ENCODE measurements around the gene GPR107.

GPR107 gene

DNA sequence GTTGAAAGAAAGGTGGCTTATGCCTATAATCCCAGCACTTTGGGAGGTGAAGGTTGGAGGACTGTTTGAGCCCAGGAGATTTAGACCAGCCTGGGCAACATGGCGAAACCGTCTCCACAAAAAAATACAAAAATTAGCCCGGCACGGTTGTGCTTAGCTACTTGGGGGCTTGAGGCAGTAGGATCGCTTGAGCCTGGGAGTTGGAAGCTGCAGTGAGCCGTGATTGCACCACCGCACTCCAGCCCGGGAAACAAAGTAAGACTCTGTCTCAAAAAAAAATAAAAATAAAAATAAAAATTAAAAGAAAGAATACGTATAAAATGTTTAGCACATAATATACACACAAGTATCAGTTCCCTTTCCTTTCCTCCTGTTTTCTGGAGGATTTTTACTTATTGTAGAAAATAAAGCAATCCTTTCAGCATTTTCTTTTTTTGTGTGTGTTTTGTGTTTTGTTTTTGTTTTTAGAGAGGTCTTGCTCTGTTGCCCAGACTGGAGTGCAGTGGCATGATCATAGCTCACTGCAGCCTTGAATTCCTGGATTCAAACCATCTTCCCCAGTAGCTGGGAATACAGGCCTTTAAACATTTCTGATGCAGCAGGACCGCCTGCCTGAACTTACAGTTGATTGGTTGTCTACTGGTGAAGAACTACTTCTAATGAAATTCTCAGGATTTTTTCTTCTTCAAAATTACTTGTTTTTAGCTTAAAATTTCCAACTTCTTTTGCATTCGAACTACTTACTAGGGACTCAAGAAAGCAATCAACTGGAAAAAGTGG is 4.1 kb upstream of the GPR107 start:
- no peak for DNase-seq (ENCODE audit: low read depth)
- no peak overlapping the region for H3K4me3 ChIP-seq (ENCODE audit: low read depth, low read length)

DNA sequence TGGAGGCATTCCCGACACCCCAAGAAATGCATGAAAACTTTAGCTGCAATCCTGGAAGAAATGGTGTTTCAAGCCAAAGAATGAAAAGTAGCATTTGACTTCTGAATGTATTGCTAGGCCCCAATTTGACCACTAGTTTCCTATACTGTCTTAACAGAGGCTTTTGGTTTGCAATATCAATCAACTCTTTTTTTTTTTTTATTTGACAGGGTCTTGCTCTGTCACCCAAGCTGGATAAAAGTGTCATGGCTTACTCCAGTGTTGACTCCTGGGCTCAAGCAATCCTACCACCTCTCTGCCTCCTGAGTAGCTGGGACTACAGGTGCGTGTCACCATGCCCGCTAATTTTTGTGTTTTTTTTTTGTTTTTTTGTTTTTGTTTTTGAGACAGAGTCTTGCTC is 3.2 kb upstream of the GPR107 start:
- DNase-seq (ENCODE audit: low read depth), result no peak
- H3K4me3 ChIP-seq (ENCODE audit: low read depth, low read length), result no peak overlapping the region

DNA sequence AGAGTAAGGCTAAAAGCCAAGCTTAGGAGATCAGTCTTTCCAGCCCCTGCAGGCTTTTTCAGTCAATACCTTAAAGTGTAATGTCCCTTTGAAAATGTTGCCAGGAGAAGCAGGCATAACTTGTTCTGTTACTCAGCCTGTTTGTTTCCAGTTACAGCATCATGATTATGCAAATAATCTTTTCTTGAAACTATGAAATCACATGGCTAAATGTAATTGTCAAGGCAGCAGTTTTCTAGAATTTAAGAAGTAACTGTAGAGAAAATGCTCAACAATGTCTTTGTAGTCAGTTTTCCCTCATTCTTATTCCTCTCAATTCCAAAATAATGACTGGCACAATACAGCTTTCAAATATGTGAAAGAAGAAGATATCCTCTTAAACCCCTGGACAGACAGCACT is 1.9 kb upstream of the GPR107 start:
- H3K4me3 ChIP-seq (ENCODE audit: low read depth, low read length), result no peak overlapping the region
- no peak for DNase-seq (ENCODE audit: low read depth)

DNA sequence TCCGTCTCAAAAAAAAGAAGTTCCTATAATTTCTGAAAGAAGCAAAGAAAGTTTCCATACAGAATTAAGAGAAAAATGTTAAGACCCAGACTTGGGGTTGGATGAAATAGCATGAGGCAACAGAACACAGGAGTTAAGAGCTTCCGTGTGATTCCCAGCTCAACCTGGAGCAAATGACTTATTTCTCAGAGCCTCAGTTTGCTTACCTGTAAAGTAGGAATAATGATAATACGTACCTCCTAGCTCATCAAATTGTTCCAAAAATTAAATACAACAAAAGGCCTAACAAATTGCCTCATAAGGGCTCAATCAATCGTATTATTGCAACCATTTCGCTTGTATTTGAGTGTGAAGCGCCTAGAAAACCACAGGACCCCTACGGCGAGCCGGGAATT is 600 bp upstream of the GPR107 start:
- DNase-seq (ENCODE audit: low read depth), result no peak
- peak overlapping the region; percentile 95 for H3K4me3 ChIP-seq (ENCODE audit: low read depth, low read length)

DNA sequence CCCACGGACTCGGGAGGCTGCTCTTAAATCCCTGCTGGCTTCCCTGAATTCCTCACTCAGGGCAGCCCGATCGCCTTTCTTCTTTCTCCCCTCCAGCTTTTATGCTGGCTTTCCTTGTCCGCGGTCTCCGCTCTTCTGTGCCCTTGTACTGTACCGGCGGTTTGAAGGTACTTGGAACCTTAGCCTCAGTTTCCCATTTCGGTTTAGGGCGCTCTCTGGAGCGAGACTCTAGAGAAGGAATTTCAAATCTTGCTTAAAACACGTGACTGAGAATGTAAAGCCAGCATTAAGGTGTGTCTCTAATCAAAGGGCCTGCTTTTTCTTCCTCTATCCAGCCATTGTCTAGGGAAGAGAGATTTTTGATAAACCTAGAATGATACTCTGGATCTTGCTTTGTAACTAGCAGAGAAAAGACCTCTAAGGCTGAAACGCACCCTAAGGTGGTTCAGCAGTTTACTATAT is 650 bp downstream of the GPR107 start:
- peak overlapping the region; percentile 95 for H3K4me3 ChIP-seq (ENCODE audit: low read depth, low read length)

GRCh38 chr9:130054820-130055219 is 1.1 kb downstream of the GPR107 start:
- DNase-seq (ENCODE audit: low read depth), result no peak

More for the DNA sequence above, 650 bp downstream of the GPR107 start:
- no peak for DNase-seq (ENCODE audit: low read depth)

GRCh38 chr9:130058154-130058553 is 4.4 kb downstream of the GPR107 start:
- no peak for DNase-seq (ENCODE audit: low read depth)
- no peak overlapping the region for H3K4me3 ChIP-seq (ENCODE audit: low read depth, low read length)

More at GRCh38 chr9:130054820-130055219, 1.1 kb downstream of the GPR107 start:
- peak overlapping the region; percentile 95 for H3K4me3 ChIP-seq (ENCODE audit: low read depth, low read length)

- DNase-seq (ENCODE audit: low read depth), result no peak
- no peak overlapping the region for H3K4me3 ChIP-seq (ENCODE audit: low read depth, low read length)
Observed at GRCh38 chr9:130058887-130059286, 5.2 kb downstream of the GPR107 start.

DNA sequence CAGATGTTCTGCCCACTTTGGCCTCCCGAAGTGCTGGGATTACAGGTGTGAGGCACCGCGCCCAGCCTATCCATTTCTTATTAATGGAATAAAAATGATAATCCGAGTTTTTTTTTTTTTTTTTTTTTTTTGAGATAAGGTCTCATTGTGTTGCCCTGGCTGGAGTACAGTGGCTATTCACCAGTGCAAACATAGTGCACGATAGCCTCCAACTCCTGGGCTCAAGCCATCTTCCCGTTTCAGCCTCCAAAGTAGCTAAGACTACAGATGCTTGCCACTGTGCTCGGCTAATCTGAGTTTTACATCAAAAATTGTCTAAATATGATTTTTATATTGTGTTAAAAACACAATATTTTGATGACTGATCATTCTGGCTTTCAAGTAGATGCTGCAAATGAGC is 6.6 kb downstream of the GPR107 start:
- H3K4me3 ChIP-seq (ENCODE audit: low read depth, low read length), result no peak overlapping the region
- no peak for DNase-seq (ENCODE audit: low read depth)

DNA sequence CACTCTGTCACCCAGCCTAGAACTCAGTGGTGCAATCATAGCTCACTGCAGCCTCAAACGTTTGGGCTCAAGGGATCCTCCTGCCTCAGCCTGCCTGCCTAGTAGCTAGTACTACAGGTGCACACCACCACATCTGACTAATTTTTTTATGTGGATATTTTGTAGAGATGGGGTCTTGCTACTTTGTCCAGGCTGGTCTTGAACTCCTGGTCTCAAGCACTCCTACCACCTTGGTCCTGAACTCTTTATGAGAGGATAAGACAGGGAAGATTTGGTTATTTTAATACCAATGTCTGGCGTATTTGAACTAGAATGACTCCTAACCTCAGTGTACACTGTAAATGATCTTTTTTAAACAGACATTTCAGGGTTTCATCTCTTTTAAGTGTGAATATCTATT is 9.0 kb downstream of the GPR107 start:
- H3K4me3 ChIP-seq (ENCODE audit: low read depth, low read length), result no peak overlapping the region
- DNase-seq (ENCODE audit: low read depth), result no peak

GRCh38 chr9:130064621-130065020 is 10.9 kb downstream of the GPR107 start:
- DNase-seq (ENCODE audit: low read depth), result no peak
- H3K4me3 ChIP-seq (ENCODE audit: low read depth, low read length), result no peak overlapping the region

DNA sequence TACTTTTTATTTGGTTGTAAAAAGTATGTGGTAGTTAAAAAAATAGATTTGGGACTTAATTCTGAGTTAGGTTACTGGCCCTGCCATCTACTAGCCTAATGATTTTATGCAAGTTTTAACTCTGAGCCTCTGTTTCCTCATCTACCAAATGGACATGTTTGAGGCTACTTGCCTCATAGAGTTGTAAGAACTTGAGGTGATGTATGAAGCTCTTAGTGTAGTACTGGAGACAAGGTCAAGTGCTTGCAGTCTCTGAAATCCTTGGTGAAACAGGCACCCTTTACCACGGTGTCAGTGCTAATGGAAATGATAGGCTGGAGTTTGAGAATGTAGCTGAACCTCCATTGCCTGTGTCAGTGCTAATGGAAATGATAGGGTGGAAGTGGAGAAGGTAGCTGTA is 15.3 kb downstream of the GPR107 start:
- no peak for DNase-seq (ENCODE audit: low read depth)
- H3K4me3 ChIP-seq (ENCODE audit: low read depth, low read length), result no peak overlapping the region

DNA sequence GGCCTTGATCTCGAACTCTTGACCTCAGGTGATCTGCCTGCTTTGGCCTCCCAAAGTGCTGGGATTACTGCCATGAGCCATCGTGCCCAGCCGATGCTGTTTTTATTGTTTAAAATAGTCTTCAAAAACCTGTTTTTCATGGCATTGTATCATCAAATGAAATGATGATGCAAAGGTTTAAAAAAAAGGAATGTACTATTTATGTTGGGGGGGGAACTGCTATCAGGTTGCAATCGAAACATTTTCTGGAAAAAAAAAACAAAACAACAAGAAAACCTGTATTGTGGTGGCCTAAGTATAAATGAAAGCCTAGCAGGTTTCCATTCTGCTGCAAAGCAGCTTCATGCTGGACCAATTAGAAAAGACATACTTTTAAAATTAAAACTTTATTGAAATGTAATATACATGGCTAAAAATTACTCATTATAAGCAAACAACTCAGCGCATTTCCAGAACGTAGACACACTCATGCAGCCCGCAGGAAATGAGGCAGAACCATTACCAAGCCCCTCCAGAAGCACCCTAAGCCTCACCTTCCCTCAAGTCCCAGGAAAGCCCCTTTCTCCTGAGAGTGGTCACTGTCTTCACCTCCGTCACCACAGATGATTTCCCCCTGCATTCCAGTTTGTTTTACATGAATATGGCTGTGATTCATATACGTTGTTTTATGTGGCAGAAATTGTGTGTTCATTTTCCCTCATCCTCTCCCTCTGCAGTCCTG is 19.0 kb downstream of the GPR107 start:
- no peak for DNase-seq (ENCODE audit: low read depth)
- no peak overlapping the region for H3K4me3 ChIP-seq (ENCODE audit: low read depth, low read length)

- no peak overlapping the region for H3K4me3 ChIP-seq (ENCODE audit: low read depth, low read length)
- no peak for DNase-seq (ENCODE audit: low read depth)
Observed at GRCh38 chr9:130073373-130073772, 19.7 kb downstream of the GPR107 start.

- no peak for DNase-seq (ENCODE audit: low read depth)
- no peak overlapping the region for H3K4me3 ChIP-seq (ENCODE audit: low read depth, low read length)
Observed at GRCh38 chr9:130078547-130078946, 24.8 kb downstream of the GPR107 start.

DNA sequence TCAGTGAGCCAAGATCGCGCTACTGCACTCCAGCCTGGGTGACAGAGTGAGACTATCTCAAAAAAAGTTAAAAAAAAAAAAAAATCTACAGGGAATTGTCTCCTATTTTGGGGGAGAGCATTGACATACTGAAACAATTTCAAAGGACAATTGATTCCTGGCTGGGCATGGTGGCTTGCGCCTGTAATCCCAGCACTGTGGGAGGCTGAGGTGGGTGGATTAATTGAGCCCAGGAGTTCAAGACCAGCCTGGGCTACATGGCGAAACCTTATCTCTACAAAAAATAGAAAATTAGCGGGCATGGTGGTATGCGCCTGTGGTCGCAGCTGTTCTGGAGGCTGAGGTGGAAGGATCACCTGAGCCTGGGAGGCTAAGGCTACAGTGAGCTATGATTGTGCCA is 30.6 kb downstream of the GPR107 start:
- no peak overlapping the region for H3K4me3 ChIP-seq (ENCODE audit: low read depth, low read length)
- DNase-seq (ENCODE audit: low read depth), result no peak

DNA sequence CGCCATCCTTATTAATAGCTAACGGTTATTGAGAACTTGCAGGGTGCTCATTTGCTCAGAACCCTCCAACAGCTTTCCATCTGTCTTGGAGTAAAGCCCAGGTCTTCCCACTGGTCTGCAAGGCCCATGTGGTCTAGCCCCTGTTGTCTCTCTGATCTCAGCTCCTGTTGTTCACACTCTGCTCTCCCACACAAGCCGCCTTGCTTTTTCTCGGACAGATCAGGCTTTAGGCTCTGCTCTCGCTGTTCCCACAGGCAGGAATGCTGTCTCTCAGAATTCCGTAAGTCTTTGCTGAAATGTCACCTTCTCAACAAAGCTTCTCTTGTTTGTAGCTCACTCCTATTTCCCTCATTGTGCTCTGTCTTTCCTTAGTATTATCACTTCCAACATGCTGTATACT is 34.3 kb downstream of the GPR107 start:
- H3K4me3 ChIP-seq (ENCODE audit: low read depth, low read length), result no peak overlapping the region
- no peak for DNase-seq (ENCODE audit: low read depth)

DNA sequence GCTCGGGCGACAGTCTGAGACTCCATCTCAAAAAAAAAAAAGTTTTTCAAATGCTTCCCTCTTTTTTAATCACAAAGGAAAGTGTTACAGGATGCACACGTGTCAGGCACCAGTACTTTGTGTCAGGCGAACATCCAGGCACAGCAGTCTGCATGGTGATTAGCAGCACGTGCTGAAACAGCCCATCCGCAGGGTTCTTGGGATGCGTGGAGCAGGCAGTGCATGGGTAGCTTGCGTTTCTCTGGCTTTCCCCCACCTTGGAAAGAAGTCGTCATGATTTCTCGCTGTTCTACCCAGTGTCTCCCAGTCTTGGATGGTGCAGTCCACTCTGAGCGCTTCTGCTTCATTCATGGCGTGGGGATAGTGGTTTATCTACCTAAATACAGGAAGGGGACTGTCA is 35.4 kb downstream of the GPR107 start:
- DNase-seq (ENCODE audit: low read depth), result no peak
- H3K4me3 ChIP-seq (ENCODE audit: low read depth, low read length), result no peak overlapping the region

DNA sequence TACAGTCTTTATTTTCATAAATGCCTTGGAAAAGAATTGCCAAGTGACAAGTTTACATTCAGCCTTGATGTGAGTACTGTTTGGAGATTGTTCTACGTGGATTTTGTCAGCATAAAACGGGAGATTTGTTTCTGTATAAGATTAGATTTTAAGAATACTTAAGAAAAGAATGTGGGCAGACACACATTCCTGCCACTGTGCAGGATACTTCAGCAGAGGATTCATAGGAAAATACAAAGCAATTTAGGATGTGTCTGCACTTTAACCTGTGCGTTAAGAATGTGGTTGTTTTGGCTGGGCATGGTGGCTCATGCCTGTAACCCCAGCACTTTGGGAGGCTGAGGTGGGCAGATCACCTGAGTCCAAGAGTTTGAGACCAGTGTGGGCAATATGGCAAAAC is 37.2 kb downstream of the GPR107 start:
- H3K4me3 ChIP-seq (ENCODE audit: low read depth, low read length), result no peak overlapping the region
- DNase-seq (ENCODE audit: low read depth), result no peak

DNA sequence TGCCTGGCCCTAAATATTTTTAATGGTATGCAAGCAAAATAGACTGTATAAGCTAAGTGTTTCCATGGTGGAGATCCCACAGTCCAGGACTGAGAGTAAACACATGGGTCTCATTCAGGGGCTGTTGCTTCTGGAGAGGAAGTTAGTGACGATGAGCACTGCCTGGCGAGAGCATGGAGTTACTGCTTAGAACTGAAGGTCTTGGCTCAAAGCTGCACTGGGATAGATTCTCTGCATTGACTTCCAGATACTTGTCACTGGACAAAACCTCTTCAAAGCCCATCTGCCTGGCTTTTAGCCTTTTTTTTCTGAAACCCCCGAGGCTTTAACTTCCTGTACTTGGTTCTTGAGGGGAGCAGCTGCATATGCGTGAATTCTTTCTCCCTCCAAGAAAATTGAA is 39.2 kb downstream of the GPR107 start:
- no peak for DNase-seq (ENCODE audit: low read depth)
- no peak overlapping the region for H3K4me3 ChIP-seq (ENCODE audit: low read depth, low read length)

GRCh38 chr9:130095872-130096271 is 42.2 kb downstream of the GPR107 start:
- H3K4me3 ChIP-seq (ENCODE audit: low read depth, low read length), result no peak overlapping the region
- no peak for DNase-seq (ENCODE audit: low read depth)

Measured in skeletal muscle cell (primary cell).